MM.1S (cell line): ENCODE results near the gene NFATC2.

Experiments
- CTCF ChIP-seq: fragments of 300-600 bp; sonication (generic); IDR thresholded peaks from 2 replicates; pipeline ENCODE4 v1.5.1; 2016; ENCODE audit warnings: antibody characterized with exemption, low read length, mixed read lengths
- EZH2 ChIP-seq: fragments of 300-600 bp; sonication (generic); optimal IDR thresholded peaks from 2 replicates; pipeline ENCODE3; 2017; ENCODE audit warnings: low read depth, mild to moderate bottlenecking, antibody characterized with exemption, low read length, mixed read lengths
- EZH2phosphoT487 ChIP-seq: fragments of 300-600 bp; sonication (generic); IDR thresholded peaks from 2 replicates; pipeline ENCODE4 v1.6.1; 2018; ENCODE audit warnings: antibody characterized with exemption, low read length

- no peak for TF ChIP-seq CTCF
- TF ChIP-seq EZH2: no peak
- no peak for TF ChIP-seq EZH2phosphoT487
Observed at GRCh38 chr20:51434580-51435247, 107.8 kb downstream of the NFATC2 start.
